ENCODE results near the gene HKDC1.
"Not testable (repeated sequence)": the region's sequence is repeated elsewhere in the genome, so short reads cannot be mapped to it uniquely, and the experiment has no call there.

Gene HKDC1

GRCh38 chr10:69284402-69284801 lies 64.3 kb downstream of the HKDC1 start:
- DNase-seq: not testable (repeated sequence)

- DNase-seq: no peak
These were observed 65.6 kb downstream of the HKDC1 start for GRCh38 chr10:69285699-69286098.

GRCh38 chr10:69287181-69287580 lies 67.0 kb downstream of the HKDC1 start:
- no peak for DNase-seq

GRCh38 chr10:69290993-69291392 lies 70.9 kb downstream of the HKDC1 start:
- no peak for DNase-seq

- DNase-seq: no peak
These were observed 72.3 kb downstream of the HKDC1 start for GRCh38 chr10:69292459-69292858.

GRCh38 chr10:69295027-69295636 lies 75.0 kb downstream of the HKDC1 start:
- no peak for DNase-seq

GRCh38 chr10:69303632-69304051 lies 83.5 kb downstream of the HKDC1 start:
- no peak for DNase-seq

- DNase-seq: no peak
These were observed 86.3 kb downstream of the HKDC1 start for GRCh38 chr10:69306421-69306820.

- DNase-seq: no peak
These were observed 87.3 kb downstream of the HKDC1 start for GRCh38 chr10:69307434-69307833.

GRCh38 chr10:69308304-69308703 lies 88.2 kb downstream of the HKDC1 start:
- not testable (repeated sequence) for DNase-seq

GRCh38 chr10:69311309-69311708 lies 91.2 kb downstream of the HKDC1 start:
- no peak for DNase-seq

- DNase-seq: no peak
These were observed 92.4 kb downstream of the HKDC1 start for GRCh38 chr10:69312528-69312927.

GRCh38 chr10:69315100-69315542 lies 95.0 kb downstream of the HKDC1 start:
- no peak for DNase-seq

- DNase-seq: no peak
These were observed 95.6 kb downstream of the HKDC1 start for GRCh38 chr10:69315610-69316312.

GRCh38 chr10:69316313-69317059 lies 96.4 kb downstream of the HKDC1 start:
- DNase-seq: no peak
